Measurements from ENCODE around the gene SPHK2.

DNA sequence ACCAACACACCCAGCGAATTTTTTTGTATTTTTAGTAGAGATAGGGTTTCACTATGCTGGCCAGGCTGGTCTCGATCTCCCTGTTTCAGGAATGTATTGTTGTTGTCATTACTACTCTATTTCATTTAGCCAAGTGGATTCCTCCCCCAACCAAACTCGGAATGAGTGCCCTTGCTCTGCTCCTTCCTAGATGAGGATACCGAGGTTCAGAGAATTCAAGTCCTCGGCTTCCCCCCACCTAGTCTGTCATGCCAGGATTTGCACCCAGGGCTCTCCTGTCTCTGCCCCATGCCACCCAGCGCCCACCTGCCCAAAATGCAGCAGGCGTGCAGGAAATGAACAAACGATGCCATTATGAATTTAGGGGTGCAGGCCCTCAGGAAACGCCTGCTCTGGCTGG, 16.3 kb upstream of the SPHK2 start:
- TF ChIP-seq, protein P1, sequence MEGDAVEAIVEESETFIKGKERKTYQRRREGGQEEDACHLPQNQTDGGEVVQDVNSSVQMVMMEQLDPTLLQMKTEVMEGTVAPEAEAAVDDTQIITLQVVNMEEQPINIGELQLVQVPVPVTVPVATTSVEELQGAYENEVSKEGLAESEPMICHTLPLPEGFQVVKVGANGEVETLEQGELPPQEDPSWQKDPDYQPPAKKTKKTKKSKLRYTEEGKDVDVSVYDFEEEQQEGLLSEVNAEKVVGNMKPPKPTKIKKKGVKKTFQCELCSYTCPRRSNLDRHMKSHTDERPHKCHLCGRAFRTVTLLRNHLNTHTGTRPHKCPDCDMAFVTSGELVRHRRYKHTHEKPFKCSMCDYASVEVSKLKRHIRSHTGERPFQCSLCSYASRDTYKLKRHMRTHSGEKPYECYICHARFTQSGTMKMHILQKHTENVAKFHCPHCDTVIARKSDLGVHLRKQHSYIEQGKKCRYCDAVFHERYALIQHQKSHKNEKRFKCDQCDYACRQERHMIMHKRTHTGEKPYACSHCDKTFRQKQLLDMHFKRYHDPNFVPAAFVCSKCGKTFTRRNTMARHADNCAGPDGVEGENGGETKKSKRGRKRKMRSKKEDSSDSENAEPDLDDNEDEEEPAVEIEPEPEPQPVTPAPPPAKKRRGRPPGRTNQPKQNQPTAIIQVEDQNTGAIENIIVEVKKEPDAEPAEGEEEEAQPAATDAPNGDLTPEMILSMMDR (IDR thresholded peaks at IDR 0.05), result no peak
- no peak for TF ChIP-seq EZH2phosphoT487 (IDR thresholded peaks at IDR 0.05)
